ENCODE measurements around the gene SHFL. TPM values are rescaled to one million over a fixed set of nuclear protein-coding genes. Genes with fewer than 3 reads are reported as not detected.

Gene SHFL
- total and polyA plus RNA-seq, 2 of the 8 experiments (the other 6 are each of a cell fraction or from before 2014, with no cell fraction given): 25.3 to 37.1 TPM

- no peak overlapping the region for H2BK12ac ChIP-seq (ENCODE audit: low read depth, low read length)
- no peaks in the 10 kb centered on the region for H3K27me3 ChIP-seq (replicated peaks in 1 of 4; ENCODE audit: control insufficient read depth in 3 of 4, extremely low read depth in 1 of 4, insufficient read depth in 3 of 4, low read length in 3 of 4)
- H3K4me3 ChIP-seq (ENCODE audit: extremely low read depth in 1 of 4, insufficient read depth in 2 of 4, low read depth in 3 of 4, low read length in 4 of 4): no peak overlapping the region
- no peak overlapping the region for H2BK15ac ChIP-seq (ENCODE audit: low read length)
- H3K79me2 ChIP-seq (ENCODE audit: control insufficient read depth in 1 of 2, insufficient read depth in 2 of 2, low read length in 2 of 2): peaks cover 0 to 1% of the 10 kb centered on the region in 2 experiments; a peak in 1 of 4 replicates
- WGBS, 2 experiments (ENCODE audit: extremely low coverage in 1 of 2, insufficient coverage in 1 of 2, insufficient read length in 1 of 2, insufficient replicate concordance in 2 of 2, low coverage in 1 of 2, low lambda C conversion rate in 2 of 2, missing lambda C conversion rate in 1 of 2): 86% methylated on average over 7 of the region's 7 CpGs; no CpG with 5 or more reads in 1 of the 2 experiments
- H3K23me2 ChIP-seq (ENCODE audit: low read depth, low read length): no peaks in the 10 kb centered on the region
- H3K4me1 ChIP-seq (replicated peaks in 1 of 4; ENCODE audit: control insufficient read depth in 3 of 4, insufficient read depth in 4 of 4, low read length in 3 of 4): no peaks in the 10 kb centered on the region
- H2AK5ac ChIP-seq (ENCODE audit: low read depth, low read length): no peak overlapping the region
- no peak overlapping the region for H4K8ac ChIP-seq (ENCODE audit: extremely low read depth, insufficient read depth, low read length)
- no peak overlapping the region for H3K23ac ChIP-seq (ENCODE audit: insufficient read length)
- no peak overlapping the region for H3K4me2 ChIP-seq (ENCODE audit: insufficient read depth in 1 of 2, low read depth in 2 of 2, low read length in 2 of 2)
- H4K20me1 ChIP-seq (replicated peaks in 1 of 2; ENCODE audit: control insufficient read depth in 1 of 2, insufficient read depth in 2 of 2, low read length in 2 of 2): no peaks in the 10 kb centered on the region
- H3K14ac ChIP-seq (ENCODE audit: insufficient read length): no peak overlapping the region
- ChIA-PET CTCF (ENCODE audit: partially characterized antibody) (interaction anchor here (1.1 kb wide), 1 partner anchor 8 kb away, joined by 4 read pairs; no protein-coding TSS in a partner anchor), POLR2A (ENCODE audit: partially characterized antibody) (interaction anchor here (0.6 to 29.1 kb wide), 4 partner anchors 9 to 279 kb away, joined by 3 to 412 read pairs (median 3); partner anchors contain the start of genes ANGPTL6, P2RY11 and PPAN)
- H2AFZ ChIP-seq (ENCODE audit: low read length): no peak overlapping the region
- no peak overlapping the region for H2BK20ac ChIP-seq (ENCODE audit: low read length)
- no peak overlapping the region for H2BK5ac ChIP-seq (ENCODE audit: low read depth, low read length)
- H3K4ac ChIP-seq (replicated peaks; ENCODE audit: insufficient read length, low read depth, low read length): no peak overlapping the region
- no peak overlapping the region for H4K5ac ChIP-seq (ENCODE audit: insufficient read length, low read depth, low read length)
- no peaks in the 10 kb centered on the region for H3K79me1 ChIP-seq (ENCODE audit: low read depth, low read length)
- H3K9me3 ChIP-seq (ENCODE audit: insufficient read depth in 2 of 2, low read depth in 1 of 2, low read length in 1 of 2): no peaks in the 10 kb centered on the region
- no peak overlapping the region for H3K18ac ChIP-seq (ENCODE audit: extremely low read depth, low read length)
- no peak for FAIRE-seq
- no peak overlapping the region for H4K91ac ChIP-seq (replicated peaks; ENCODE audit: insufficient read length, low read length)
- no peak for TF ChIP-seq ASH2L (IDR thresholded peaks at IDR 0.05; ENCODE audit: low read length)
- no peak for TF ChIP-seq CHD2 (IDR thresholded peaks at IDR 0.05; ENCODE audit: low read length)
- no peak for TF ChIP-seq CREB1 (IDR thresholded peaks at IDR 0.05)
- TF ChIP-seq SP1 (IDR thresholded peaks at IDR 0.05; ENCODE audit: low read depth, low read length): no peak
- no peak for TF ChIP-seq CEBPB (IDR thresholded peaks at IDR 0.05; ENCODE audit: low read depth, low read length)
- no peak for TF ChIP-seq TAF1 (IDR thresholded peaks at IDR 0.05; ENCODE audit: low read depth, low read length)
- no peak for TF ChIP-seq SUZ12 (IDR thresholded peaks at IDR 0.05; ENCODE audit: low read length)
- TF ChIP-seq POU5F1 (IDR thresholded peaks at IDR 0.05; ENCODE audit: low read depth, low read length): no peak
- no peak for TF ChIP-seq E2F6 (IDR thresholded peaks at IDR 0.05)
- no peak for DNase-seq (ENCODE audit: low read depth in 1 of 2, low spot score in 2 of 2)
- no peak overlapping the region for H3K27ac ChIP-seq (ENCODE audit: low read depth, low read length)
- no peak overlapping the region for H3K9ac ChIP-seq (replicated peaks in 1 of 4; ENCODE audit: extremely low read depth in 1 of 4, low read depth in 3 of 4, low read length in 3 of 4)
- peaks cover 0 to 5% (median 0%) of the 10 kb centered on the region in 4 experiments; a peak in 1 of 8 replicates for H3K36me3 ChIP-seq (ENCODE audit: control insufficient read depth in 2 of 4, insufficient read depth in 4 of 4, low read length in 3 of 4)
- no peak overlapping the region for H2BK120ac ChIP-seq (replicated peaks; ENCODE audit: low read depth, low read length)
- H3K56ac ChIP-seq (replicated peaks; ENCODE audit: insufficient read length, low read depth, low read length): no peak overlapping the region
Measured at GRCh38 chr19:10124429-10124828, 38.3 kb downstream of the SHFL start.
